Activated effector memory CD4-positive, alpha-beta T cell treated with anti-CD3 and anti-CD28 coated beads, Interleukin-2, amount 50 U/mL, for 16 hours (primary cell): ENCODE results near the gene PITPNM3.

ENCODE experiments used
- DNase-seq: peaks from one replicate; pipeline ENCODE4 v3.0.0-alpha.2; 2020

Gene PITPNM3

DNA sequence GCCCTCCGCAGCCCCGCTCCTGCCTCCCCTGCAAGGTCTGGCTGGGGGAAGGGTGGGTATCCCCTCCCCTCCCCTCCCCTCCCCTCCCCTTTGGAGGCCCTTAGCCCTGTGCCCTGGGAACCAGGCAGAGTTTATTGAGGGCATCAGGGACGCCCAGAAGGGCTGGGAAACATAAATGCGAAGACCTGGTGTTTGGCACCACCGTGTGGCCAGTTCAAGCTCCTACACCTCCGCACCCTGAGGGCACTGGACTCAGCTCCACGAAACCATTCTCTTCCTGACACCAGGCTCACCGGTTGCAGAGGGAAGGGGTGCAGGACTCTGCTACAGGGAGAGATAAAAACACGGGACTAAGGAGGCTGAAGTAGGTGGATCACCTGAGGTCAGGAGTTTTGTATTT is 120.4 kb downstream of the PITPNM3 start:
- DNase-seq: peak; percentile 87

GRCh38 chr17:6435051-6435450 is 121.3 kb downstream of the PITPNM3 start, which contains the start of gene AIPL1:
Gene AIPL1 (minus strand): TSS chr17:6435121. CDS start chr17:6435104, 17 bp downstream.
- no peak for DNase-seq

- DNase-seq: no peak
Observed at GRCh38 chr17:6430769-6431168, 125.6 kb downstream of the PITPNM3 start.

DNA sequence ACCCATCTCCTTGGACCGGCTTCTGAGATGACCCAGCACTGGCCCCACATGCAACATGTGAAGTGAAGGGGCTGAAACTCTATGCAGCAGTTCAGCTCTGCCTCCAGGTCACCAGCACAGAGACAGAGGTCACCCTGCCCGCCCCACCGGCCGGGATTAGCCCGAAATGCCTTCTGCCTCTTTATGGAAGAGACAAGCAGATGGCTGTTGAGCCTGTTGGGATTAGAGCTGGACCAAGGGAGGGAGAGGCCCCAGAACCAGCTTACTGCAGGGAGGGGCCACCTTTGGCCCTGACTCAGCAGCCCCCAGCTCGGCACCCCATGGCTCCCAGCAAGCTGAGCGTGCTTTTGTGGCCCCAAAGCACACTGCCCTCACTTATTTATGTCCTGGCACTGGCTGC is 127.1 kb downstream of the PITPNM3 start:
- no peak for DNase-seq

- DNase-seq: no peak
Observed at GRCh38 chr17:6428207-6428965, 128.0 kb downstream of the PITPNM3 start.

DNA sequence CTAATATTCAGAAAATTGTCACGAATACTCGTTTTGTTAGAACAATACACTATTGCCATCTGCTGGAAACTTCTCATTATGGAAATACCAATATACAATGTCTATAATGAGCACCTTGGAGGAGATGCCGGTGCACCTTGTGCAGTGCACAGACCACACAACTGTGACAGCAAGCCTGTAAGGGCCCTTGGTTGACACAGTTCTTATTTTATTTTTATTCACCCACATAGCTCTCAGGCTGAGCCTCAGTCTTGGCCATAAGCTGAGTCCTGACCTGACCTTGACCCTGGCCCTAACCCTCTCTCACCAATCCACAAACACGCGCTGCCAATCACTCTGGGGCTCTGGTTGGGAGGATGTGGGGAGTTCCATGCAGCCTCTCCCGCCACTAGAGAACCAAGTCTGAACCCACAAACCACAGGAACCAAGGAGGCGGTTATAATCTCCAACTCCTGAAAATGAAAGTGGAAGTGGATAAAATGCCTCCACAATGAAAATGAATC is 129.0 kb downstream of the PITPNM3 start:
- DNase-seq: peak; percentile 70

GRCh38 chr17:6426356-6427101 is 129.8 kb downstream of the PITPNM3 start:
- peak; percentile 55 for DNase-seq

DNA sequence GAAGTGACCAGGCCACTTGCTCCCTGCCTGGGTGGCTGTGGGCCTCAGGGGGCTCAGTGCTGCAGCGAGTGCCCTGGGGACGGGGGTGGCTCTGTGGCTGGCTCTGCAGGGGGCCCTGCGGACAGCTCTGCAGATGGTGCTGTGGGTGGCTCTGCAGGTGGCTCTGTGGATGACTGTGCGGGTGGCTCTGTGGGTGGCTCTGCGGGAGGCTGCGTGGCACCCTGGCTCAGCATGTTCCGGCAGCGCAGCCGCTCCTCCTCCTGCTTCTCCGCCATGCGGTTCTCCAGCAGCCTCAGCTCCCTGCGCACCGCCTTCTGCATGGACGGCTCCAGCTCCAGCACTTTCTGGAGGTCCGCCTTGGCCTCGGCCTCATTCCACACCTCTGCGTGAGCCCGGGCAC is 130.9 kb downstream of the PITPNM3 start:
- peak; percentile 56 for DNase-seq

DNA sequence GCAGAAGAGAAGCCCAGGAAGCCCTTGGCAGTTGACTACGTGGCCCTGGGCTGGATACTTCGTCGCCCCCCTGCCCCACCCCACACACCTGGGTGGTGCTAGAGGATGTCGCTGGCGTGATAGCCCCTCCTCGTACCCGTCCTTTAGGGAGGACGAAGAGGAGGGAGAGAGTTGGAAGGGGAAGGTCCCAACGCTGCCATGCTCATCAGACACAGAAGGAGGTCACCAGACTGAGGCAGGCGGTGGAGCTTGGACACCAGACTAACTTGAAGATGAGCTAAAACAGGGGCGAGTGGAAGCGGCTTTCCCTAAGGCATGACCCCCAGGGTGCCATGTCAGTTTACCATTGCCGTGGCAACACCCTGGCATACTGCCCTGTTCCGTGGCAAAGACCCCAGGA is 132.4 kb downstream of the PITPNM3 start:
- DNase-seq: no peak

DNA sequence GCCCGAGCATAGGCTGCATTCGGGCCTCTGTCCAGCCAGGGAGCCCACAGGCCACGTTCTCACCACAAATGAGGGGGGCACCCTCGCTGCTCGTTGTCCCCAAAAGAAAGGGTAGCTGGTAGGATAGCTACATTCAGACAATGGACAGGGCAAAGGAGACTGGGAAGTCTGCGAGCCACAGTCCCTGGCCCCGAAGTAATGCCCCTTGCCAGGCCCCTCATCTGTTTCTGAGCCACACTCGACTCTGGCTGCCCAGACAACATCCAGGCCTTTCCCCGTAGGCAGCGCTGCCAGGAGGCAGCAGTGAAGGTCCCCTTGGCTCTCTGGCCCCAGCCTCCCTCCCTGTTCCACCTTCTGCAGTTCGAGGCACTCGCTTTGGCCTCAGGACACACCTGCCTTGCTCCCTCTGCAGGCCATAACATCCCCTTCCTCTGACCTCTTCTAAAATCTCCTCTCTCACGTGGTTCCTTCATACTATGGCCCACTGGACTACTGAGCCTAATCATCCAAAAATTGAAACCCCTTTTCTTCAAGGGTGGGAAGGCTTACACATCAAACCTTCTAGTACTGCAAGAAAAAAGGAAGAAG is 133.6 kb downstream of the PITPNM3 start:
- no peak for DNase-seq

- peak; percentile 89 for DNase-seq
Observed at GRCh38 chr17:6421700-6422604, 134.4 kb downstream of the PITPNM3 start.

GRCh38 chr17:6420173-6420641 is 136.1 kb downstream of the PITPNM3 start:
- DNase-seq: no peak

DNA sequence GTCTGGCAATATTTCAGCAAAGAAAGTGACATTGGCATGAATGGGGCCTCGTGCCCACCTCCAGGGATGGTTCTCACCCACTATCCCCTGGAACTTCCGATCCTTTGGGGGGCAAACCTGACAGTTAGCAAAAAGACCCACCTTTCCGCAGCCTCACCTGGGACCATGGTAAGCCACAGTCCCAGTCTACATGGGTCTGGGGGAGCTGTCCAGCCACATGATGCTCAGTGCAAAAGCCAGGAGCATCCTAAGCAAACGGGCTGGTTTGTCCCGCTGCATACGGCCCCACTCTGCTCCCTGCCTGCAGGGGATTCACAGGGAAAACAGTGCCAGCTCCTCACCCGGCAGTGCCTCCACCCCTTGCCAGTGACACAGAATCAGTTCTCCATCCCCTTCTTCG is 140.7 kb downstream of the PITPNM3 start:
- no peak for DNase-seq

DNA sequence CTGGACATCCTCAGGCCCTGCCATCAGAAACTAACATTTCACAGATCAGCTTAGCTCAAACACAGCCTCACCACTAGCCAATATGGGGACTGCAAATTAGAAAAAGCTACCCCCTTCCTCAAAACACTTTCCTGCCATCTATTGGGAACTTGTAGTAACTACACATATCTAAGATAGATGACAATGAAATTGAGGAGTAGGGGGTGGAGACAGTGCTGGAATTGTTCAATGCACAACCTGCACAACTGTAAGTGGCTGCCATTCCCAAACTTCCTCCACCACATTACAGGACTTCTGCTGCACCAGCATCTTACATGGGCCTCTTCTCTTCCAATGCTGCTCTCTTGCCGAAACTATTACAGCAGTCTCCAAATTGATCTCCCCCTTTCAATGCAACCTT is 143.3 kb downstream of the PITPNM3 start:
- no peak for DNase-seq

DNA sequence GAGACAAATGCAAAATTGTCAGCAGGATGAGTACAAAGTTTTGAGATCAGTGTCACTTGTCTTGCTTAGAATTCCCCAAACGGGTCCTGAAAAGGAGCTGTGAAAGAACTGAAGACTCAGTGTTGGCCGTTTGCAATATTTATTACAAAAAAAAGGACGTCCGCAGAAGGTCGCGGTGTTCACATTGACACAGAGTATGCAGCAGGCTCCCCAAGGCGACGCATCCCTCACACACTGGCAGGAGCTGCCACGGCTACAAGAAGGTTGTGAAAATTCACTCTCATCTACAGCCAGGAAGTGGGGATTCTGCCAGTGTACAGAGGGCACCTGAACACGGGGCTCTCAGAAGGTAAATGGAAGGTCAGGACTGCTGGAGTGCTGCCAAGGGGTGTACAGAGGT is 147.6 kb downstream of the PITPNM3 start:
- DNase-seq: no peak

DNA sequence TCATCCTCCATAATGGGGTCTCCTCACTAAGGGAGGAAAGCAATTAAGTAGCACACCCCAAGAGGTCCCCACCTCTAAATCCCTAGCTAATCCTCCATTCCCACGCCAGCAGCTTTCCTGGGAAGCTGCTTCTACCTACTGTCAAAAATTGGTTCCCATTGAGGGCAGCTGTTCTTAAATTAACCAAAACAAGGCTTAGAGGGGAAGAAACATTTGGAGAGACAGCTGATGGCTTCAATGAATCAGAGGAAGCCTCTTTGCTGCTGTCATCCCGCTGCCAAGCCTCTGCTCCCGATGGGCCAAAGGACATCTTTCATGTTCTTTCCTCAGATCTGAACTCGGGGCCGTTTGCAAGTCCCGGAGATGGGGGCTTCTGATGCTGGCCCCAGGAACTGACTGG is 148.1 kb downstream of the PITPNM3 start:
- DNase-seq: no peak

- DNase-seq: no peak
Observed at GRCh38 chr17:6402258-6402657, 154.1 kb downstream of the PITPNM3 start.
